ENCODE data around the gene ADAM29.
"Not testable (repeated sequence)": the region's sequence is repeated elsewhere in the genome, so short reads cannot be mapped to it uniquely, and the experiment has no call there.

Gene ADAM29

DNA sequence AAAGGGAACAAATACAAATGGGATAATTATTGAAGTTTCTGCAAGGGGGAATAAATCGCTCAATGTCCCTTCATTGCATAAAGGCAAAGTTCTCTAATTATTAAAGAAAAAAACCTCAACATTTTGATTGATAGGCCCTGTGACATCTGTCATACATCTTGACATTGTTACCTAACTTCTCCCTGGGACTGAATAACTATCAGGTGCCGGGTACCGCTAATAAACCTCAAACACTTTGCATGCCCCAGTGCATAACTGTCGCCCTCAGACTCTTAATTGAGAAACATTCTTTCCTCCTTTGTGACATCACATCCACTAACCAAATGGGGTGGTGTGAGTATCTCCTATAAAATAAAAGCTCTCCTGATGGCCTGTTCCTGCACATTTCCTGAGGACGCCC is at the start of gene ADAM29:
TSS of gene ADAM29 (plus strand) at position 301 of the 400 bp plus-strand sequence. CDS start 57,168 bp downstream, outside the sequence.
- H3K4me3 ChIP-seq (ENCODE audit: low read length), result no peak within 1 kb of the TSS
- H3K4me1 ChIP-seq (ENCODE audit: control insufficient read depth, insufficient read depth, low read length), result no peaks in the 10 kb centered on the region
- no peaks in the 10 kb centered on the region for H3K36me3 ChIP-seq (ENCODE audit: control insufficient read depth, insufficient read depth, low read length)
- no peak within 1 kb of the TSS for H3K27ac ChIP-seq (ENCODE audit: low read length)
- no CpG with 5 or more reads among the region's 5 CpGs for WGBS (ENCODE audit: insufficient coverage, insufficient read length)
- H3K9me3 ChIP-seq (ENCODE audit: control insufficient read depth, insufficient read depth, low read length), result no peaks in the 10 kb centered on the region
- H3K27me3 ChIP-seq (ENCODE audit: control insufficient read depth, insufficient read depth, low read length), result no peaks in the 10 kb centered on the region
- no peak for DNase-seq (ENCODE audit: low read depth, low spot score)

DNA sequence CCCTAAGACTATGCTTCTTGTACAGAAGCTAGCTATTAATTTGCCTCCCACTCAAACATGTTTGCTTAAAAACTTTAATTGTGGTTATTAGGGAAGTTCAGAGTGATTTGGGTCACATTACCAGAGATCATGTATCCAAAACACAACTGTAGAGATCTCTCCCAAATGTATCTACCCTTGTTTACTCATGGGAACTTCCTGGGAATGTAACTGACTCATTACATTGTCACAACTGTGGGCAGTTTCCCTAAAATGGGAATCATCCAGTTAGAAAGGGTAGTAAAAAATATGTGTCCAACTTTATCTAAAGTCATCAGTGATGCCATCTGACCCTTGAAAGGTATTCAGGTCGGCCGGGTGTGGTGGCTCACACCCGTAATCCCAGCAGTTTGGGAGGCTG is 48.8 kb upstream of the ADAM29 start:
- no peak overlapping the region for H3K27ac ChIP-seq (ENCODE audit: low read length)
- H3K4me1 ChIP-seq (ENCODE audit: control insufficient read depth, insufficient read depth, low read length), result no peaks in the 10 kb centered on the region; the same call in 1 of the 2 replicates
- no CpG with 5 or more reads among the region's 3 CpGs for WGBS (ENCODE audit: insufficient coverage, insufficient read length)
- no peaks in the 10 kb centered on the region for H3K27me3 ChIP-seq (ENCODE audit: control insufficient read depth, insufficient read depth, low read length)
- no peak for DNase-seq (ENCODE audit: low read depth, low spot score)
- no peaks in the 10 kb centered on the region for H3K36me3 ChIP-seq (ENCODE audit: control insufficient read depth, insufficient read depth, low read length)
- H3K9me3 ChIP-seq (ENCODE audit: control insufficient read depth, insufficient read depth, low read length), result no peaks in the 10 kb centered on the region
- H3K4me3 ChIP-seq (ENCODE audit: low read length), result no peak overlapping the region

GRCh38 chr4:174870311-174870710 is 47.8 kb upstream of the ADAM29 start:
- H3K36me3 ChIP-seq (ENCODE audit: control insufficient read depth, insufficient read depth, low read length), result no peaks in the 10 kb centered on the region
- no CpG with 5 or more reads among the region's 2 CpGs for WGBS (ENCODE audit: insufficient coverage, insufficient read length)
- H3K4me3 ChIP-seq (ENCODE audit: low read length), result no peak overlapping the region
- H3K27me3 ChIP-seq (ENCODE audit: control insufficient read depth, insufficient read depth, low read length), result no peaks in the 10 kb centered on the region
- H3K27ac ChIP-seq (ENCODE audit: low read length), result no peak overlapping the region
- no peaks in the 10 kb centered on the region for H3K9me3 ChIP-seq (ENCODE audit: control insufficient read depth, insufficient read depth, low read length)
- no peaks in the 10 kb centered on the region; the same call in 1 of the 2 replicates for H3K4me1 ChIP-seq (ENCODE audit: control insufficient read depth, insufficient read depth, low read length)
- no peak for DNase-seq (ENCODE audit: low read depth, low spot score)

- Histone ChIP-seq H3K9me3 (ENCODE audit: control insufficient read depth, insufficient read depth, low read length) (no peaks in the 10 kb centered on the region), H3K27ac (ENCODE audit: low read length) (no peak overlapping the region), H3K36me3 (ENCODE audit: control insufficient read depth, insufficient read depth, low read length) (no peaks in the 10 kb centered on the region), H3K27me3 (ENCODE audit: control insufficient read depth, insufficient read depth, low read length) (no peaks in the 10 kb centered on the region), H3K4me3 (ENCODE audit: low read length) (no peak overlapping the region), H3K4me1 (ENCODE audit: control insufficient read depth, insufficient read depth, low read length) (no peaks in the 10 kb centered on the region; the same call in 1 of the 2 replicates)
- DNase-seq (ENCODE audit: low read depth, low spot score), result no peak
Measured at GRCh38 chr4:174871407-174871806, 46.8 kb upstream of the ADAM29 start.

- H3K9me3 ChIP-seq (ENCODE audit: control insufficient read depth, insufficient read depth, low read length); DNase-seq (ENCODE audit: low read depth, low spot score): not testable (repeated sequence)
- no CpG with 5 or more reads among the region's 4 CpGs for WGBS (ENCODE audit: insufficient coverage, insufficient read length)
Measured at GRCh38 chr4:174873146-174873545, 45.0 kb upstream of the ADAM29 start.

DNA sequence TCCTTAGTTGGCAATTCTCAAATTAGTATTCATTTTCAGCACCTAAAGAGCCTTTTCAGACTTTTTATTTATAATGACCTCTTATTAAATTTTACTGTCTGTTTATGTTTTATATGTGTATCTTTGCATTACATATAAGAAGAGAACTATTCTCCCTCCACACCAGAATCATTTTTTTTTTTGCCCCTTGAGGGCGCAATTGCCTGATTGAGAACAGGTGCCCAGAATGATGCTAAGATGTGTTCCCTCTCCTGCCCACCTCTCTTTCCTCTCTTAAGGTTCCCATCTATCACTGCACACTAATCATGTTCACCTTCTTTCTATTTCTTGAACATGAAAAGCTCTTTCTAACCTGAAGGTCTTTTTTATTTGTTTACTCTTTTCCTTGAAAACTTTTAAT is 44.2 kb upstream of the ADAM29 start:
- Histone ChIP-seq H3K27me3 (ENCODE audit: control insufficient read depth, insufficient read depth, low read length) (no peaks in the 10 kb centered on the region), H3K4me3 (ENCODE audit: low read length) (no peak overlapping the region), H3K9me3 (ENCODE audit: control insufficient read depth, insufficient read depth, low read length) (no peaks in the 10 kb centered on the region), H3K27ac (ENCODE audit: low read length) (no peak overlapping the region), H3K36me3 (ENCODE audit: control insufficient read depth, insufficient read depth, low read length) (no peaks in the 10 kb centered on the region), H3K4me1 (ENCODE audit: control insufficient read depth, insufficient read depth, low read length) (no peaks in the 10 kb centered on the region; the same call in 1 of the 2 replicates)
- DNase-seq (ENCODE audit: low read depth, low spot score), result peak; percentile 9
- no CpG with 5 or more reads among the region's 1 CpG for WGBS (ENCODE audit: insufficient coverage, insufficient read length)

More at GRCh38 chr4:174873146-174873545, 45.0 kb upstream of the ADAM29 start:
- not testable (repeated sequence) for H3K4me3 ChIP-seq (ENCODE audit: low read length); H3K4me1 ChIP-seq (ENCODE audit: control insufficient read depth, insufficient read depth, low read length); H3K27me3 ChIP-seq (ENCODE audit: control insufficient read depth, insufficient read depth, low read length); H3K36me3 ChIP-seq (ENCODE audit: control insufficient read depth, insufficient read depth, low read length); H3K27ac ChIP-seq (ENCODE audit: low read length)

- no CpG with 5 or more reads among the region's 1 CpG for WGBS (ENCODE audit: insufficient coverage, insufficient read length)
- no peak overlapping the region for H3K4me3 ChIP-seq (ENCODE audit: low read length)
Measured at GRCh38 chr4:174874898-174875297, 43.3 kb upstream of the ADAM29 start.

GRCh38 chr4:174880001-174880400 is 38.2 kb upstream of the ADAM29 start:
- H3K4me1 ChIP-seq (ENCODE audit: control insufficient read depth, insufficient read depth, low read length), result no peaks in the 10 kb centered on the region
- WGBS (ENCODE audit: insufficient coverage, insufficient read length), result no CpG with 5 or more reads among the region's 7 CpGs
- DNase-seq (ENCODE audit: low read depth, low spot score), result no peak
- H3K9me3 ChIP-seq (ENCODE audit: control insufficient read depth, insufficient read depth, low read length), result no peaks in the 10 kb centered on the region
- H3K27me3 ChIP-seq (ENCODE audit: control insufficient read depth, insufficient read depth, low read length), result no peaks in the 10 kb centered on the region
- no peak overlapping the region for H3K4me3 ChIP-seq (ENCODE audit: low read length)
- no peaks in the 10 kb centered on the region for H3K36me3 ChIP-seq (ENCODE audit: control insufficient read depth, insufficient read depth, low read length)
- H3K27ac ChIP-seq (ENCODE audit: low read length), result no peak overlapping the region

More at GRCh38 chr4:174874898-174875297, 43.3 kb upstream of the ADAM29 start:
- H3K36me3 ChIP-seq (ENCODE audit: control insufficient read depth, insufficient read depth, low read length), result no peaks in the 10 kb centered on the region
- DNase-seq (ENCODE audit: low read depth, low spot score), result no peak
- no peak overlapping the region for H3K27ac ChIP-seq (ENCODE audit: low read length)
- H3K27me3 ChIP-seq (ENCODE audit: control insufficient read depth, insufficient read depth, low read length), result no peaks in the 10 kb centered on the region
- no peaks in the 10 kb centered on the region; the same call in 1 of the 2 replicates for H3K4me1 ChIP-seq (ENCODE audit: control insufficient read depth, insufficient read depth, low read length)
- H3K9me3 ChIP-seq (ENCODE audit: control insufficient read depth, insufficient read depth, low read length), result no peaks in the 10 kb centered on the region

GRCh38 chr4:174882317-174882992 is 35.7 kb upstream of the ADAM29 start:
- no peaks in the 10 kb centered on the region for H3K9me3 ChIP-seq (ENCODE audit: control insufficient read depth, insufficient read depth, low read length)
- no peaks in the 10 kb centered on the region for H3K27me3 ChIP-seq (ENCODE audit: control insufficient read depth, insufficient read depth, low read length)
- no peak overlapping the region for H3K27ac ChIP-seq (ENCODE audit: low read length)
- H3K4me3 ChIP-seq (ENCODE audit: low read length), result no peak overlapping the region
- no peaks in the 10 kb centered on the region for H3K36me3 ChIP-seq (ENCODE audit: control insufficient read depth, insufficient read depth, low read length)
- DNase-seq (ENCODE audit: low read depth, low spot score), result no peak
- H3K4me1 ChIP-seq (ENCODE audit: control insufficient read depth, insufficient read depth, low read length), result no peaks in the 10 kb centered on the region
- no CpG with 5 or more reads among the region's 6 CpGs for WGBS (ENCODE audit: insufficient coverage, insufficient read length)

DNA sequence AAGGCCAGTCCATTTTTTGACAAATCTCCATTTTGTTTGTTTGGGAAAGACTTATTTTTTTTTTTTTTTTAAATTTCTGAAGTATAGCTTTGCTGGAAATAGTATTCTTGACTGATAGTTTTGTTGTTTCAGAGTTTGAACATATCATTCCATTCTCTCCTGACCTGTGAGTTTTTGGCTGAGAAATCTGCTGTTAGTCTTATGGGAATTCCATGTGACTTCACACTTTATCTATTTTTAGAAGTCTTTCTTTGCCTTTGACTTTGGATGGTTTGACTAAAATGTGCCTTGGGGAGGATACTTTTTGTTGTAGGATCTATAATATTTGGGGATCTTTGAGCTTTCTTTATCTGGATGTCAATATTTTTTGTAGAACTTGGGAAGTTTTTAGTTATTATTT is 10.7 kb upstream of the ADAM29 start:
- no peaks in the 10 kb centered on the region for H3K36me3 ChIP-seq (ENCODE audit: control insufficient read depth, insufficient read depth, low read length)
- H3K27me3 ChIP-seq (ENCODE audit: control insufficient read depth, insufficient read depth, low read length), result no peaks in the 10 kb centered on the region
- H3K4me1 ChIP-seq (ENCODE audit: control insufficient read depth, insufficient read depth, low read length), result no peaks in the 10 kb centered on the region
- no peak overlapping the region for H3K27ac ChIP-seq (ENCODE audit: low read length)
- H3K9me3 ChIP-seq (ENCODE audit: control insufficient read depth, insufficient read depth, low read length), result no peaks in the 10 kb centered on the region
- DNase-seq (ENCODE audit: low read depth, low spot score), result no peak
- H3K4me3 ChIP-seq (ENCODE audit: low read length), result no peak overlapping the region

DNA sequence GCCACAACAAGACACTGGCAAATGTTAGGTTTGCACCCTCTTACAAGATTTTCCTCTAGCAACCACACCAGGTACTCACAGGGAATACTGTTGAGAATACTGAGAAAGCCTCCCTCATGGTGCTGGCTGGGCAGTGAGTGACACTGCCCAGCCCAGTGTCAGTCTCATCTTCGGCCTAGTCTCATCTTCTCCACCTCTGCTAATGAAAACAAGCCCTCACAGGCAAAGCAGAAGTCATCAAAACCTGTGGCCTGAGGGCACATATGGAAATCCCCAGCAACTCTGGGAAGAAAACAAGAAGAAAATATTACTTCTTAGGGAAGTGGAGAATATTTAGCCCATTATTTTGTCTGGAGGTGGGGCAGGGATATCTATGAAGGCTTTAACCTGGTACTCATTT is 7.9 kb upstream of the ADAM29 start:
- H3K27me3 ChIP-seq (ENCODE audit: control insufficient read depth, insufficient read depth, low read length), result no peaks in the 10 kb centered on the region
- no peak for DNase-seq (ENCODE audit: low read depth, low spot score)
- H3K9me3 ChIP-seq (ENCODE audit: control insufficient read depth, insufficient read depth, low read length), result no peaks in the 10 kb centered on the region
- H3K36me3 ChIP-seq (ENCODE audit: control insufficient read depth, insufficient read depth, low read length), result no peaks in the 10 kb centered on the region
- WGBS (ENCODE audit: insufficient coverage, insufficient read length), result no CpG with 5 or more reads among the region's 1 CpG
- no peaks in the 10 kb centered on the region for H3K4me1 ChIP-seq (ENCODE audit: control insufficient read depth, insufficient read depth, low read length)
- H3K27ac ChIP-seq (ENCODE audit: low read length), result no peak overlapping the region
- H3K4me3 ChIP-seq (ENCODE audit: low read length), result no peak overlapping the region

Measured in iPS DF 6.9 (cell line).